MCF 10A (cell line): ENCODE results near the gene CARD8. TPM values are rescaled to one million over a fixed set of nuclear protein-coding genes. Genes with fewer than 3 reads are reported as not detected.

Source experiments
- BruUV-seq: library from RNA; stranded (reverse); fragments of 400-500 nt; replicated peaks from 2 replicates; lab custom pipeline; 2021; lab: Mats Ljungman, UMichigan
- CTCF ChIA-PET: fragments of 300-600 bp; sonication (Branson Sonifier 250); formaldehyde crosslinking; extraction: SDS; loops from one replicate; lab custom pipeline; 2021; ENCODE audit warnings: antibody characterized with exemption, inconsistent platforms; lab: Yijun Ruan, JAX
- POLR2A ChIA-PET: fragments of 300-600, 350-650 bp; sonication (Branson Sonifier 250); formaldehyde crosslinking; extraction: SDS; loops from one replicate; lab custom pipeline; 2020; ENCODE audit warnings: antibody characterized with exemption, inconsistent platforms; lab: Yijun Ruan, JAX
- DNase-seq: peaks from one replicate; pipeline ENCODE4 v3.0.0-alpha.2; 2018; ENCODE audit not compliant: unreplicated experiment
- H3K27ac Mint-ChIP-seq: one replicate; pipeline ENCODE4 v1.8.0; 2022; ENCODE audit warnings: mild to moderate bottlenecking, low read depth, mixed read lengths; ENCODE audit not compliant: unreplicated experiment
- H3K27me3 Mint-ChIP-seq: one replicate; pipeline ENCODE4 v1.8.0; 2022; ENCODE audit warnings: mixed read lengths; ENCODE audit not compliant: insufficient read depth, unreplicated experiment
- H3K36me3 Mint-ChIP-seq: one replicate; pipeline ENCODE4 v1.8.0; 2022; ENCODE audit warnings: mild to moderate bottlenecking, moderate library complexity, mixed read lengths; ENCODE audit not compliant: insufficient read depth, unreplicated experiment
- H3K4me1 Mint-ChIP-seq: one replicate; pipeline ENCODE4 v1.8.0; 2022; ENCODE audit warnings: mixed read lengths; ENCODE audit not compliant: insufficient read depth, unreplicated experiment
- H3K4me3 Mint-ChIP-seq: one replicate; pipeline ENCODE4 v1.8.0; 2022; ENCODE audit warnings: mild to moderate bottlenecking, moderate library complexity, mixed read lengths; ENCODE audit not compliant: unreplicated experiment
- H3K9me3 Mint-ChIP-seq: one replicate; pipeline ENCODE4 v1.8.0; 2022; ENCODE audit warnings: mixed read lengths; ENCODE audit not compliant: unreplicated experiment
- CTCF ChIP-seq: fragments of 200-600 bp; IDR thresholded peaks from one replicate; pipeline ENCODE4 v1.8.0; 2022; ENCODE audit warnings: antibody characterized with exemption, mild to moderate bottlenecking; ENCODE audit not compliant: unreplicated experiment
- intact Hi-C: fragments of 100-400 bp; cut with micrococcal nuclease; formaldehyde crosslinking; loops from 2 replicates; pipeline ENCODE4 v1.14.1; 2022
- total RNA-seq: library from RNA; stranded (reverse); gene quantifications from 2 replicates; pipeline ENCODE4 v1.2.3, GENCODE V29; 2022

The CARD8 gene
- total RNA-seq, 1 experiment from 2014 or later: 16.0 TPM

GRCh38 chr19:48239582-48240141 lies 16.1 kb downstream of the CARD8 start:
- peaks cover 10% of the 10 kb centered on the region for H3K36me3 Mint-ChIP-seq
- H3K4me3 Mint-ChIP-seq: no peak overlapping the region
- DNase-seq: peak; percentile 45
- ChIA-PET POLR2A (no interaction called here), CTCF (interaction anchor here (1.0 kb wide), 1 partner anchor 41 kb away, joined by 3 read pairs; no protein-coding TSS in a partner anchor)
- peaks cover 14% of the 10 kb centered on the region for H3K4me1 Mint-ChIP-seq
- TF ChIP-seq CTCF: no peak
- no peaks in the 10 kb centered on the region for H3K9me3 Mint-ChIP-seq
- intact Hi-C loops: no loop called here
- no peaks in the 10 kb centered on the region for H3K27me3 Mint-ChIP-seq
- H3K27ac Mint-ChIP-seq: no peak overlapping the region
- BruUV-seq: no TSS peak

DNA sequence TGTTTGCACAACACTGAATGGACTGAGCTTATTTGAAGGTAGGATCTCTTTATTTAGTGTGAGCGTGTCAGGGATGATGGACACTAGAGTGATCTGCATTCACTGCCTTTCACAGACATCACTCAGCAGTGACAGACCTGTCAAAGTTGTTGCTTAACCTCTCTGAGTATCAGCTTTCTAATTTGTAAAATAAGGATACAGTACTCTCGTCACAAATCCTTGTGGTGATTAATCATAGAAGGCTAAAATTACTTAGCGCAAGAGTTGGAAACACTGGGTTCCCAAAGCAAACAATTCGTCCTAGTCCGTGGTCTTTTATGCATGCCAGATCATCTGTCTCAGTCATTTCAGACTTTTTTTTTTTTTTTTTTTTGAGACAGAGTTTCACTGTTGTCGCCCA lies 16.6 kb downstream of the CARD8 start:
- no TSS peak for BruUV-seq
- H3K4me3 Mint-ChIP-seq: no peak overlapping the region
- H3K27ac Mint-ChIP-seq: no peak overlapping the region
- H3K27me3 Mint-ChIP-seq: no peaks in the 10 kb centered on the region
- ChIA-PET CTCF (interaction anchor here (1.0 kb wide), 1 partner anchor 41 kb away, joined by 3 read pairs; no protein-coding TSS in a partner anchor), POLR2A (no interaction called here)
- no peaks in the 10 kb centered on the region for H3K9me3 Mint-ChIP-seq
- no peak for TF ChIP-seq CTCF
- intact Hi-C loops: no loop called here
- H3K36me3 Mint-ChIP-seq: peaks cover 10% of the 10 kb centered on the region
- H3K4me1 Mint-ChIP-seq: peaks cover 9% of the 10 kb centered on the region
- DNase-seq: no peak

- no peak for TF ChIP-seq CTCF
- H3K9me3 Mint-ChIP-seq: no peaks in the 10 kb centered on the region
- H3K4me1 Mint-ChIP-seq: peaks cover 7% of the 10 kb centered on the region
- CTCF ChIA-PET: no interaction called here
- peaks cover 10% of the 10 kb centered on the region for H3K36me3 Mint-ChIP-seq
- DNase-seq: no peak
- POLR2A ChIA-PET: no interaction called here
- no peak overlapping the region for H3K27ac Mint-ChIP-seq
- H3K27me3 Mint-ChIP-seq: no peaks in the 10 kb centered on the region
- H3K4me3 Mint-ChIP-seq: no peak overlapping the region
- BruUV-seq: no TSS peak
- intact Hi-C loops: no loop called here
These were observed 18.7 kb downstream of the CARD8 start for GRCh38 chr19:48237057-48237456.

DNA sequence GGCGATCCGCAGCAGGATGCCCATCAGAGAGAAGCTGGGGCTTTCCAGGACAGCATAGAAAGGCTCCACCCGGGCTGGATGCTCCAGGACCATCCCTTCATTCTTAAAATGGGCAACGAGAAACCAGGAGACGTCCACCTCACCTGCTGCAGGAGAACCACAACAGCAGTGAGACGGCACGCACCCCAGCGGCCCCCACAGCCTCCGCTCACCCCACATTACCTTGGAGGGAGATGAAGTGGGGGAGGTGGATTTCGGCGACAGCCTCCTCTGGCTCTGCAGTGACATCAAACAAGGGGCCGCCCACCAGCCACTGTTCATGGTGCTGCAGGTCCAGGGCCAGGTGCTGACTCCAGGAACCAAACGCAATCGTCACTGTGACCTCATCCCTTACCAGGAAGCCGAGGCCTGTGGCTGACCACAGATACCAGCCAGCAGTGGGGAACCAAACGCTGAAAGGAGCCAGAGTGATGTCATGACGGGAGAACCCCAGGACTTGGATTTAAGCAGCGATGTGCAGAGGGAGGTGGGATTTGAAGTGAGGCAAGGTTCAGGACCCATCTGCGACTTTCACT lies 25.1 kb downstream of the CARD8 start:
- BruUV-seq: no TSS peak
- H3K4me1 Mint-ChIP-seq: no peaks in the 10 kb centered on the region
- TF ChIP-seq CTCF: no peak
- intact Hi-C loops: no loop called here
- POLR2A ChIA-PET: no interaction called here
- no peaks in the 10 kb centered on the region for H3K27me3 Mint-ChIP-seq
- DNase-seq: no peak
- CTCF ChIA-PET: no interaction called here
- H3K27ac Mint-ChIP-seq: no peak overlapping the region
- peaks cover 8% of the 10 kb centered on the region for H3K36me3 Mint-ChIP-seq
- H3K9me3 Mint-ChIP-seq: no peaks in the 10 kb centered on the region
- no peak overlapping the region for H3K4me3 Mint-ChIP-seq
